NCI-H2107 treated with DMSO at 0.1 percent for 48 hours (cell line): ENCODE results near the gene MAP3K15.

ENCODE experiments used
- DNase-seq: peaks from one replicate; lab custom pipeline; 2025; ENCODE audit not compliant: unreplicated experiment; lab: John Stamatoyannopoulos, UW

The MAP3K15 gene

GRCh38 chrX:19392703-19393102 lies 122.6 kb downstream of the MAP3K15 start:
- no peak for DNase-seq

DNA sequence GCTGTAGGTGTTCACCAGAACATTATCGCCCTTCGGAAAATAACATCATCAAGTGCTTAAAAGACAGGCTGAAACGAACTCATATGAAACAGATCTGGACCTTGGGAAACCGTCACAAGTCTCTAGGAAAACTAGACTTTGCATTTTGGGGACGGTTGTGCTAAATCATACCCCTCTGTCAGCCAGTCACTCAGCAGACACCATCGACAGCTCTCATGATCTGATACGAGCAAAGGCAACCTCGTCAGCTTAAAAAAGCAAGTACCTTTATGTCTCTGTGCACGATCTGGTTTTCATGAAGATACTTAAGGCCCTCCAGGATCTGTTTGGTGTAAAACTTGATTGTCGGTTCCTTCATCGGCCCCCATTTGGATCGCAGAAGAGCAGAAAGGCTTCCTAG lies 123.2 kb downstream of the MAP3K15 start:
- DNase-seq, result no peak

DNA sequence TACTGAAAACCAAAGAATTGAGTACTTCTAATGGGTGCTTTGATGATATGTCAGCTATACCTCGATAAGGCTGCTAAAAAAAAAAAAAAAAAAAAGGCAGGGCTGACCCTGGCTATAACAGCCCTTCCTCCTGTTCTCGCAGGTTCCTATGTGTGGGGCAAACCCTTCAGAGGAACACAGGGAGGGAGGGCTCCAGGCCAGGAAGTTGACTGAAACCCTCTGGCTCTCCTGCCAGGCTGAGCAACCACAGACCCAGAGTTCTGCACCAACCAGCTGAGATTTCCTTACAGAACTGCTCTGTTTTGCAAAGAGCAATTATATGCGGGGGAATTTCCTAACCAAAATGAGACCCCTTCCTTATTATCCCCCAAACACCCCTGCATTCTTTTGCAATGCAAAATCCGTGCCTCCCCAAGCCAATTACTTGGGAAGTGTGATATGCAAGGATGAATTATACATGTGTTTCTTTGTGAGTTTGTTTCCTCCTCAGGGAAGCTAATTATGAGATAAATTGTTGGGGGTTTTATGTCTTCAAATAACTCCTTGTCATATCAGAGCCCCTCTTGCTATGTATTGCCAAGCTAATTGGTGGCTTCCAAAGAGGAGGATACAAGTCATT lies 126.0 kb downstream of the MAP3K15 start:
- DNase-seq, result no peak

DNA sequence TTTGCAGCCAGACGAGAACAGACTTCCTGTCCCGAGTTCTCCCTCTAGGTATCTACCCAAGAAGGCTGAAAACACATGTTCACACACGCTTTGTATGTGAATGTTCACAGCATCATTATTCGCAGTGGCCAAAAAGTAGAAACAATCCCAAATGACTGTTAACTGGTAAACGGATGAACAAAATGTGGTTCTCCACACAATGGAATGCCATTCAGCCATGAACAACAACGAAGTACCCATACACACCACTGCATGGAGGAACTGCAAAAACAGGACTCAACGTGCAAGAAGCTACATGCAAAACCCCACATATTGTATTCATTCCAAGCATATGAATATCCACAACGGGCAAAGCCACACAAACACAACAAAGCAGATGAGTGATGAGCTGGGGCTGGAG lies 126.6 kb downstream of the MAP3K15 start:
- no peak for DNase-seq

GRCh38 chrX:19388064-19388679 lies 127.1 kb downstream of the MAP3K15 start:
- no peak for DNase-seq

DNA sequence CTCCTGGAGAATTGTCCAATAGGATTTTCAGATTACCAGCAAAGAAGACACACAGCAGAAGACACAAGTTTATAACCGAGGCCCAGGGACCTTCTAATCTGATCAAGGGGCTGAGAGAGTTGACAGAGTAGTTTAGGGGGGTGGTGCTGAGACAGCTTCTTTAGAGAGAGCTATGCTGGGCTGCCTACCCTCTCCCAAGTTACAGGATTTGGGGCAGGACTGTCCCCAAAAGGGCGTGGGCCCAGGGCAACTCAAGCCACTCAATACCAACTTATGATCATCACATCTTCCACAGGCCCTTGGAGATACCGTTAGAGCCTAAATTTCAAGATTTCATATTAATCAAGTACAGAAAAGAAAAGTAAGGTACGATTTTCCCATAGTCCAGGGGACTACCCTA lies 128.6 kb downstream of the MAP3K15 start:
- DNase-seq, result no peak

- DNase-seq, result peak; percentile 3
These were observed 132.7 kb downstream of the MAP3K15 start for GRCh38 chrX:19382555-19383145.

- DNase-seq, result no peak
These were observed 134.0 kb downstream of the MAP3K15 start for GRCh38 chrX:19381326-19381725.

GRCh38 chrX:19377799-19378198 lies 137.5 kb downstream of the MAP3K15 start:
- no peak for DNase-seq

DNA sequence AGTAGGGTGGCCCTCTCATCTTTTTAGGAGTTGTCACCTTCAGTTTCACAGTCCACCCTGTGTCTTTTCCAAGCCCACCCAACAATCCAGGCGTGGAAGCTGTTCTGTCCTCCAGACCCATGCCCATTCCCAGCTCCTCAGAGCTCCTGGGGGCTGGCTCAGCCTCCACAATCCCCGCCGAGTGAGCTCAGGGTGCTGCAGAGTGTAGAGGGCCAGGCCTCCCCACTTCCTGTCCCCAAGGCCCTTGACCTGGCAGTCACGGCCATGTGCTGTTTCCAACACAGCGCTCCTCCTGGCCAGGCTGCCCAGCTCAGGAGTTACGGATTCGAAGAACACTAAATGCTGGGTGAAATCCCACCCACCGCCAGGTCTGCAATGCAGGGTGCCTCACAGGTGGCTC lies 139.8 kb downstream of the MAP3K15 start:
- no peak for DNase-seq

DNA sequence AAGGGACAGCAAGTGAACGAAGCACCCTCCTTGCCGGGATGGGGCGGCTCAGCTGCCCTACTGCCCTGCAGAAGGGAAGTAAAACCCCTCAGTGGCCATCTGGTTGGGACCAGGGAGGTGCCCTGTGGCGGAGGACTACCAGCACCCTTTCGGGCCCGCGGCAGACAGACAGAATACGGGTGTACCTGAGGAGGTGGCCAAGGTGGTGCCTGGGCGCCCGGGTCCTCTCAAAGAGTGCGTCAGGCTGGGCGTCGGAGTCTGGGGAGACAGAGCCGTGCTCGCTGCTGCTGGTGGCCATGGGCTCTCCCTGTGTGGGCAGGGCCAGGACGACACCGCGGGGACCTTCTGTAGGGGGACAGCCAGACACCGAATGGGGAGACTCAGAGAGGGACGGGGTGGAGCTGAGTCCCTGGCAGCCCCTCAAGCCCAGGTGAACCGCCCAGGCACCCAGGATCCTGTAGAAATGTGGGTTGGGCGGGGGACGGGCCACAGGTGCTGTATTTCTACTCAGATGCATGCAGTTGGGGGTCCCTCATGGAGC lies 141.9 kb downstream of the MAP3K15 start:
- no peak for DNase-seq

DNA sequence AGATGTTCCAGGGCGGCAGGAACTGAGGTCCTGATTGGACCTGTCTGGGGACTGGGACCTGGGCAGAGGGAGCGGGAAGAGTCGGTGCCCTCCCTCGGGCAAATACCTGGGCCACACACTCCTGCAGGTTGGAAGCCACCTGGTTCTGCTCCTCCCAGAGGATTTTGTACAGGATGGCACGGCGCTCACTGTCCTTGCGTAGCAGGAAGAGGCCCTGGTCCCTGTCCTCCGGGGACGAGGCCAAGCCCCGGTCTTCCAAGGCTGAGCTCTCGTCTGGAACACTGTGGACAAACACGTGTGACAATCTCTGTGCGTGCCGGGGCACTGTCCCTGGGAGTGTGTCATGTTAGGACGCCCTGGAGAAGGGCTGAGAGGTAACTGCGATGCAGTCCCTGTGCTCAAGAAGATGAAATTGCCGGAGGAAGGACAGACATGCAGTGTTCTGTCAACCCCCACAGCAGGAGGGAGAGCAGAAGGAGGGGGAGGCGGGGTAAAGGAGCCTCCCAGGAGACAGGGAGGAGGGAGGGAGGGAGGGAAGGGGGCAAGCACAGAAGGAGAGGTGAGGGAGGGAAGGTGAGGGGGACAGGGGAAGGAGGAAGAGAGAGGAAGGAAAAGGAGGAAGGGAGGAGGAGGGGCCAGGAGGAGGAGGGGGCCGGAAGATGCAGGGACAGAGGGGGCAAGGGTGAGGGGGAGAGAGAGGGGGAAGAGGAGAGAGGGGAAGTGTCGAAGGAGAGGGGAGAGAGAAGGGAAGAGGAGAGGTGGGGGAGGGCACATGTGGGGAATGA lies 142.6 kb downstream of the MAP3K15 start:
- DNase-seq, result peak; percentile 40

GRCh38 chrX:19372170-19372546 lies 143.2 kb downstream of the MAP3K15 start:
- DNase-seq, result peak; percentile 44

- no peak for DNase-seq
These were observed 145.2 kb downstream of the MAP3K15 start for GRCh38 chrX:19370061-19370460.

- no peak for DNase-seq
These were observed 146.7 kb downstream of the MAP3K15 start for GRCh38 chrX:19368576-19368975.

GRCh38 chrX:19361701-19362100 lies 153.6 kb downstream of the MAP3K15 start:
- no peak for DNase-seq

DNA sequence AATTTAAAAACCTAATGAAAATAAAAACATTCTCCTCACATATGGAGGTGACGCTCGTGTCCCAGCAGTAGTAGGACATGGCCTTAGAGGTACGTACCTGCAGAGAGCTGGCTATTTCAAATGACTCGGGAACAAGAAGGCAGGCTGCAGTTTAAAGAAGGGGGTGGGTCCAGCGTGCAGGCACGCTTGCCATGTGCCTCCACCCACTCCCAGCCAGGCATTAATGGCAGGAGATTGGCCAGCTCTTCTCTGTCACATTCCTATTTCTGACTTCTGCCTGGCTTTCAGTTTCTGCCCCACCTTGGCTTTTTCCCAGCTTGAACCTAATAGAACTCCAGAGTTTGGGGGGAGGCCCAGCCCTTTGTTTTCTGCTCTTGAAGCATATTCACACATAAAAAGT lies 154.4 kb downstream of the MAP3K15 start:
- no peak for DNase-seq

- DNase-seq, result no peak
These were observed 156.8 kb downstream of the MAP3K15 start for GRCh38 chrX:19358521-19358920.

DNA sequence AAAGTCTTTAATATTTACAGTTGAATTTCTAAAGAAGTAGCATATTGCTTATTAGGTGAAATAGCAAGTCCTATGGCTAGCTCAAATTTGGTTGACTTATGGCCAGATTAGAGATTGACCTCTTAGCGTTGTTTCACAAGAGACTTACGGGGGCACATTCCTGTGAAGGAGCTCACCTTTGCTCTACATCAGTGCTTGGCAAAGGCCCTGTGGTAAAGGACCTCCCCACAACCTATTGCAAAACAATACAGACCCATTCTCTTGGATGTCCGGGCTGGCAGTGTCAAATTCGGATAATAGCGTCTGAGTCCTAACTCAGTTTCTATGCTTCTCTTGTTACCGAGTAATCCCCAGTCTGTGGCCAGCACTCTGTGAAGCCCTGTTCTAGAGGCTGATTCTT lies 160.7 kb downstream of the MAP3K15 start:
- DNase-seq, result no peak

DNA sequence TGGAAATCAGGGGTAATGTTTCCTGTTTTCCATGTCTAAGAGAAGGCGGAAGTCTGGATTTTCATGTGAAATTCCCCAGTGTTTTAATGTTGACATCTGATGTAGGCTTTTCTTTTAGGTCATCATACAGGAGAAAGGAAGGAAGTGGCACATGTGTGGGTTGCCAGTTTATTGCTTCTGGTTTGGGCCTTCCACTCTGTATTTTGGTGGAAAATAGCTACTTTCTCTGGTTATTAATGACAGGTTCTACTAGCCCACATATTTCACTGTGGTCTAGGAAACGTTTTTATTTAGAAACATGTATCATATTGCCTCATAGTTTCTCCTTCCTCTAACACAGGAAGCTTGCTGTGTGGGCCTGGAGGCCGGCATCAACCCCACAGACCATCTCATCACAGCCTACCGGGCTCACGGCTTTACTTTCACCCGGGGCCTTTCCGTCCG lies 164.3 kb downstream of the MAP3K15 start:
- no peak for DNase-seq

DNA sequence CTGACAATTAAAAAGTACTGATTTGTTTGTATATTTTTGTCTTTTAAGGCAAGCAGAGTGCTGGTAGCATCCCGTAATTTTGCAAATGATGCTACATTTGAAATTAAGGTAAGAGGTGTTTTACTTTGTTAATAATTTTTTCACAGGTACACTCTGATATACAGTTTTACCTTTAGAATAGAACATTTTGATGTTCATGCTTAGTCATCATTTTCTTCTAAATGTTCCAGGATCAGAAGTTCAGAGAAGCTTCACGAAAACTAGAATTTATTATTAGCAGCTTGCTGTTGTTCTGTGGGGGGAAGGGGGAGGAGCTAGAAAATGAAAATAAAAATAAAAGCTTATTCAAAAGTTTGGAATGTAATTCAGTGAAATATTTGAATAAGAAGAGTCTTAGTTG lies 166.0 kb downstream of the MAP3K15 start:
- DNase-seq, result no peak

DNA sequence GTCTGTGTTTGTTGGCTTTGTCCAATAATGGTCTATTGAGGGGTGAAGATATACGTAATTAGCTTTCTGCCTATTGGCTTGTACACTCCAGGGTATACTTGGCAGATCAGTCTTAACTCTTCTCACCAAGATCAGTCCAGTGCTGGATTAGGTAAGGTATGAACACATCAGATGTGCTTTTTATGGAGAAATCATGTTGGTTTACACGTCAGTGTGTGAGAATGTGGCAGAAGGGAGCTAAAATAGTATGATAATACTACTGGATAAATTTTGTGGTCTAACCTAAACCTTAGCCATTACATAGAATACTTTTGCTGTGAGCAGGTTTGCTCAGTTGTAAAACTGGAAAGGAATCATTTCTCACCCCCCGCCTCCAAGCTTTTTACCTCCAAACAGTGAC lies 167.4 kb downstream of the MAP3K15 start:
- no peak for DNase-seq
